Mesenchymal stem cell (in vitro differentiated cells and primary cell): Measurements from ENCODE around the gene C1QL1.

Source experiments
- DNase-seq: peaks from one replicate; pipeline ENCODE4 v3.0.0-alpha.2; 2013
- H2AFZ ChIP-seq: one replicate; pipeline ENCODE4 v1.6.1; 2013; ENCODE audit warnings: low read depth, mild to moderate bottlenecking, control low read depth, inconsistent platforms, low read length, moderate library complexity
- H2AK5ac ChIP-seq: 2 replicates; pipeline ENCODE4 v1.6.1; 2013; ENCODE audit warnings: low read length, moderate library complexity, mild to moderate bottlenecking, inconsistent platforms; ENCODE audit not compliant: severe bottlenecking
- H2BK120ac ChIP-seq: one replicate; pipeline ENCODE4 v1.6.1; 2013; ENCODE audit warnings: low read depth, mild to moderate bottlenecking, inconsistent platforms, low read length, moderate library complexity
- H2BK12ac ChIP-seq, 2 experiments: one replicate each; pipeline ENCODE4 v1.6.1; 2013; ENCODE audit warnings: inconsistent platforms in 2 of 2, low read length in 2 of 2, mild to moderate bottlenecking in 2 of 2, moderate library complexity in 2 of 2, control low read depth in 1 of 2
- H2BK15ac ChIP-seq: one replicate; pipeline ENCODE4 v1.6.1; 2013; ENCODE audit warnings: mild to moderate bottlenecking, low read depth, inconsistent platforms; ENCODE audit not compliant: poor library complexity, severe bottlenecking
- H2BK5ac ChIP-seq: 2 replicates; pipeline ENCODE4 v1.6.1; 2013; ENCODE audit warnings: low read depth, mild to moderate bottlenecking, low read length, control low read depth, inconsistent platforms; ENCODE audit not compliant: poor library complexity, severe bottlenecking
- H3K14ac ChIP-seq, 2 experiments: one replicate each; pipeline ENCODE4 v1.6.1; 2013; ENCODE audit warnings: inconsistent platforms in 2 of 2, low read length in 2 of 2, control low read depth in 1 of 2, mild to moderate bottlenecking in 1 of 2, moderate library complexity in 1 of 2
- H3K18ac ChIP-seq, 2 experiments: one replicate each; pipeline ENCODE4 v1.6.1; 2013; ENCODE audit warnings: inconsistent platforms in 2 of 2, low read length in 2 of 2, control low read depth in 1 of 2, low read depth in 1 of 2, mild to moderate bottlenecking in 1 of 2
- H3K23ac ChIP-seq, 2 experiments: one replicate each; pipeline ENCODE4 v1.6.1; 2013; ENCODE audit warnings: inconsistent platforms in 2 of 2, low read length in 2 of 2, mild to moderate bottlenecking in 2 of 2, moderate library complexity in 2 of 2, control low read depth in 1 of 2
- H3K27ac ChIP-seq: 2 replicates; pipeline ENCODE4 v1.5.1; 2013; ENCODE audit warnings: mild to moderate bottlenecking, moderate library complexity, low read length, control low read depth, inconsistent platforms; ENCODE audit not compliant: poor library complexity, severe bottlenecking
- H3K27me3 ChIP-seq, 2 experiments: 2 replicates each; pipeline versions ENCODE4 v1.6.1 to v1.7.0; 2013; ENCODE audit warnings: low read length in 2 of 2, mild to moderate bottlenecking in 2 of 2, moderate library complexity in 2 of 2, control low read depth in 1 of 2, inconsistent platforms in 1 of 2; ENCODE audit not compliant: control insufficient read depth in 1 of 2, insufficient read depth in 1 of 2
- H3K36me3 ChIP-seq, 2 experiments: 2 replicates each; pipeline versions ENCODE4 v1.6.1 to v1.7.0; 2013; ENCODE audit warnings: low read length in 2 of 2, control low read depth in 1 of 2, inconsistent platforms in 1 of 2, low read depth in 1 of 2, mild to moderate bottlenecking in 1 of 2; ENCODE audit not compliant: insufficient read depth in 2 of 2, control insufficient read depth in 1 of 2
- H3K4ac ChIP-seq, 2 experiments: one replicate each; pipeline ENCODE4 v1.6.1; 2013; ENCODE audit warnings: inconsistent platforms in 2 of 2, low read length in 2 of 2, mild to moderate bottlenecking in 2 of 2, moderate library complexity in 2 of 2, control low read depth in 1 of 2, low read depth in 1 of 2
- H3K4me1 ChIP-seq: 2 replicates; pipeline ENCODE4 v1.6.1; 2013; ENCODE audit warnings: low read depth, low read length, control low read depth; ENCODE audit not compliant: control insufficient read depth, insufficient read depth
- H3K4me2 ChIP-seq: 2 replicates; pipeline ENCODE4 v1.6.1; 2013; ENCODE audit warnings: low read length, mild to moderate bottlenecking, inconsistent platforms; ENCODE audit not compliant: poor library complexity, severe bottlenecking
- H3K4me3 ChIP-seq, 2 experiments: 2 replicates each; pipeline versions ENCODE4 v1.5.1 to v1.7.0; 2013; ENCODE audit warnings: low read length in 2 of 2, mild to moderate bottlenecking in 2 of 2, control low read depth in 1 of 2, low read depth in 1 of 2; ENCODE audit not compliant: insufficient read depth in 1 of 2
- H3K79me1 ChIP-seq: replicated peaks from 2 replicates; pipeline ENCODE4 v1.6.1; 2013; ENCODE audit warnings: mild to moderate bottlenecking, control low read depth, low read length, inconsistent platforms; ENCODE audit not compliant: poor library complexity, severe bottlenecking
- H3K9ac ChIP-seq: 2 replicates; pipeline ENCODE4 v1.7.0; 2013; ENCODE audit warnings: mild to moderate bottlenecking, low read length, moderate library complexity
- H3K9me3 ChIP-seq: 2 replicates; pipeline ENCODE4 v1.7.0; 2013; ENCODE audit warnings: mild to moderate bottlenecking, low read length; ENCODE audit not compliant: control insufficient read depth
- H4K8ac ChIP-seq: one replicate; pipeline ENCODE4 v1.6.1; 2013; ENCODE audit warnings: inconsistent platforms, mild to moderate bottlenecking, low read length, moderate library complexity
- H4K91ac ChIP-seq: one replicate; pipeline ENCODE4 v1.6.1; 2013; ENCODE audit warnings: mild to moderate bottlenecking, low read length, inconsistent platforms
- WGBS: methylation state at CpG from one replicate; pipeline ENCODE4 v1.1.7; 2013; ENCODE audit warnings: mixed read lengths; 5-methylcytosine and 5-hydroxymethylcytosine counted together

Gene C1QL1

DNA sequence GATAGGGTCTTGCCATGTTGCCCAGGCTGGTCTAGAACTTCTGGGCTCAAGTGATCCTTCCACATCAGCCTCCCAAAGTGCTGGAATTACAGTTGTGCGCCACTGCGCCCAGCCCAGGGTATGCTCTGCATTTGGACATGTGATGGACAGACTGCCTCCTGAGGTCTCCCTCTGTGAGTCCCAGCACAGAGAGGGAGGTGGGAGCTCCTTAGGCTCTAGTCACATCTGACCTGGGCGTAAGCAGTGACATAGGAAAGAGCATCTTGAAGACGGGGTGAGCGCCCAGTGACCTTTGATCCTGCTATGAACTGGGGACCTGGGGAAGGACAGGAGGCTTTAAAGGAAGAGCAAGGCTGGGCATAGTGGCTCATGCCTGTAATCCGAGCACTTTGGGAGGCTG lies 50.6 kb downstream of the C1QL1 start:
- no peak overlapping the region for H3K18ac ChIP-seq
- peak overlapping the region in 1 of 2 experiments; percentile 52 for H2BK12ac ChIP-seq
- no peaks in the 10 kb centered on the region for H3K9me3 ChIP-seq
- no peak overlapping the region for H2BK15ac ChIP-seq
- no peak overlapping the region for H3K9ac ChIP-seq
- H2AK5ac ChIP-seq = peak overlapping the region; percentile 83
- peaks cover 8 to 47% of the 10 kb centered on the region in 2 experiments for H3K27me3 ChIP-seq
- no peak overlapping the region for H2BK5ac ChIP-seq
- no peak overlapping the region for H2BK120ac ChIP-seq
- H3K4me1 ChIP-seq = peaks cover 20% of the 10 kb centered on the region
- no peaks in the 10 kb centered on the region for H3K79me1 ChIP-seq
- H2AFZ ChIP-seq = no peak overlapping the region
- no peak overlapping the region for H4K8ac ChIP-seq
- H3K4me3 ChIP-seq = no peak overlapping the region
- H3K23ac ChIP-seq = no peak overlapping the region
- WGBS = 94% methylated on average over 6 of the region's 6 CpGs
- no peak overlapping the region for H3K4ac ChIP-seq
- DNase-seq = no peak
- H3K4me2 ChIP-seq = no peak overlapping the region
- no peak overlapping the region for H4K91ac ChIP-seq
- no peaks in the 10 kb centered on the region for H3K36me3 ChIP-seq
- H3K27ac ChIP-seq = no peak overlapping the region
- no peak overlapping the region for H3K14ac ChIP-seq

- Histone ChIP-seq H3K4me1 (peaks cover 20% of the 10 kb centered on the region), H3K79me1 (no peaks in the 10 kb centered on the region), H4K91ac (no peak overlapping the region), H3K9me3 (no peaks in the 10 kb centered on the region), H3K4me3 (no peak overlapping the region), H3K18ac (no peak overlapping the region), H2AK5ac (peak overlapping the region; percentile 58), H3K9ac (no peak overlapping the region), H3K27me3 (peaks cover 4 to 46% of the 10 kb centered on the region in 2 experiments), H2BK5ac (no peak overlapping the region), H3K36me3 (no peaks in the 10 kb centered on the region), H2AFZ (no peak overlapping the region), H2BK12ac (no peak overlapping the region), H4K8ac (no peak overlapping the region), H3K14ac (peak overlapping the region in 1 of 2 experiments; percentile 22), H3K23ac (no peak overlapping the region), H3K4ac (no peak overlapping the region), H3K27ac (no peak overlapping the region), H2BK15ac (peak overlapping the region; percentile 68), H2BK120ac (no peak overlapping the region), H3K4me2 (peak overlapping the region; percentile 3)
- WGBS = 83% methylated on average over 8 of the region's 10 CpGs
- DNase-seq = no peak
Observed at GRCh38 chr17:44916781-44917241, 51.3 kb downstream of the C1QL1 start.

- no peak overlapping the region for H2BK120ac ChIP-seq
Observed at GRCh38 chr17:44915862-44916780, 52.0 kb downstream of the C1QL1 start.

GRCh38 chr17:44915321-44915726 lies 52.8 kb downstream of the C1QL1 start, which contains the start of gene GFAP:
GFAP (minus strand) TSS chr17:44915500; CDS start chr17:44915486, 14 bp downstream.
- H3K9ac ChIP-seq = no peak within 1 kb of the TSS
- H2BK120ac ChIP-seq = no peak within 1 kb of the TSS
- H3K14ac ChIP-seq = no peak within 1 kb of the TSS
- no peak for DNase-seq
- no peak within 1 kb of the TSS for H4K91ac ChIP-seq
- H3K4me3 ChIP-seq = no peak within 1 kb of the TSS
- no peak within 1 kb of the TSS for H3K4ac ChIP-seq
- no peaks in the 10 kb centered on the region for H3K36me3 ChIP-seq
- no peak within 1 kb of the TSS for H2BK15ac ChIP-seq
- no peak within 1 kb of the TSS for H3K27ac ChIP-seq
- H3K4me2 ChIP-seq = no peak within 1 kb of the TSS
- no peak within 1 kb of the TSS for H2AK5ac ChIP-seq
- H2BK12ac ChIP-seq = no peak within 1 kb of the TSS
- WGBS = 75% methylated on average over 11 of the region's 17 CpGs
- no peak within 1 kb of the TSS for H3K23ac ChIP-seq
- no peak within 1 kb of the TSS for H2BK5ac ChIP-seq
- H4K8ac ChIP-seq = no peak within 1 kb of the TSS
- H2AFZ ChIP-seq = no peak within 1 kb of the TSS
- peak within 1 kb of the TSS in 1 of 2 experiments; percentile 18 for H3K18ac ChIP-seq
- H3K79me1 ChIP-seq = no peaks in the 10 kb centered on the region
- H3K9me3 ChIP-seq = no peaks in the 10 kb centered on the region
- peaks cover 0 to 39% of the 10 kb centered on the region in 2 experiments for H3K27me3 ChIP-seq
- peaks cover 32% of the 10 kb centered on the region for H3K4me1 ChIP-seq

More at GRCh38 chr17:44915862-44916780, 52.0 kb downstream of the C1QL1 start:
- H3K4me2 ChIP-seq = no peak overlapping the region
- no peak overlapping the region for H4K91ac ChIP-seq
- no peak overlapping the region for H2AFZ ChIP-seq
- H3K79me1 ChIP-seq = no peaks in the 10 kb centered on the region
- no peak for DNase-seq
- H3K4ac ChIP-seq = no peak overlapping the region
- peaks cover 1 to 47% of the 10 kb centered on the region in 2 experiments for H3K27me3 ChIP-seq
- H3K9ac ChIP-seq = no peak overlapping the region
- H4K8ac ChIP-seq = no peak overlapping the region
- H3K4me1 ChIP-seq = peaks cover 24% of the 10 kb centered on the region
- no peak overlapping the region for H3K27ac ChIP-seq
- WGBS = 84% methylated on average over 9 of the region's 11 CpGs
- no peak overlapping the region for H3K14ac ChIP-seq
- H3K9me3 ChIP-seq = no peaks in the 10 kb centered on the region
- no peak overlapping the region for H3K4me3 ChIP-seq
- peak overlapping the region; percentile 58 for H2AK5ac ChIP-seq
- no peak overlapping the region for H2BK12ac ChIP-seq
- H3K18ac ChIP-seq = no peak overlapping the region
- peak overlapping the region; percentile 68 for H2BK15ac ChIP-seq
- H2BK5ac ChIP-seq = no peak overlapping the region
- no peak overlapping the region for H3K23ac ChIP-seq
- no peaks in the 10 kb centered on the region for H3K36me3 ChIP-seq
